HL-60 (cell line): ENCODE measurements around the gene CHRNA4.

Source experiments
- DNase-seq, 2 experiments: peaks; one replicate each; pipeline ENCODE4 v3.0.0-alpha.2; 2010 to 2020; ENCODE audit warnings: low read depth in 1 of 2, low spot score in 1 of 2
- H3K27ac ChIP-seq: fragments of 250-450 bp; sonication (Bioruptor Pico); replicated peaks from 2 replicates; pipeline ENCODE4 v1.5.1; 2020; ENCODE audit warnings: mild to moderate bottlenecking, moderate library complexity
- H3K27me3 ChIP-seq: fragments of 250-450 bp; sonication (Bioruptor Pico); 2 replicates; pipeline ENCODE4 v1.5.1; 2021; ENCODE audit warnings: mild to moderate bottlenecking, moderate library complexity; ENCODE audit not compliant: insufficient read depth, poor library complexity, severe bottlenecking
- H3K4me3 ChIP-seq: replicated peaks from 2 replicates; pipeline ENCODE4 v1.5.1; 2011; ENCODE audit warnings: mild to moderate bottlenecking, control low read depth, low read length; ENCODE audit not compliant: insufficient read depth
- GABPA ChIP-seq: IDR thresholded peaks from 2 replicates; pipeline ENCODE4 v1.6.1; 2012; ENCODE audit warnings: low read depth
- POLR2AphosphoS5 ChIP-seq: IDR thresholded peaks from 2 replicates; pipeline ENCODE4 v1.6.1; 2012; ENCODE audit warnings: low read depth
- SPI1 ChIP-seq: IDR thresholded peaks from 2 replicates; pipeline ENCODE4 v1.6.1; 2012; ENCODE audit warnings: low read depth, mild to moderate bottlenecking, borderline replicate concordance
- TF ChIP-seq, protein P1 (sequence below): IDR thresholded peaks from one replicate; pipeline ENCODE4 v1.5.1; 2011; ENCODE audit warnings: low read length, control low read depth, inconsistent platforms; ENCODE audit not compliant: insufficient read depth
- TF ChIP-seq, protein P2 (sequence below): IDR thresholded peaks from 2 replicates; pipeline ENCODE4 v1.6.1; 2012; ENCODE audit warnings: low read depth; ENCODE audit not compliant: insufficient replicate concordance

The CHRNA4 gene

DNA sequence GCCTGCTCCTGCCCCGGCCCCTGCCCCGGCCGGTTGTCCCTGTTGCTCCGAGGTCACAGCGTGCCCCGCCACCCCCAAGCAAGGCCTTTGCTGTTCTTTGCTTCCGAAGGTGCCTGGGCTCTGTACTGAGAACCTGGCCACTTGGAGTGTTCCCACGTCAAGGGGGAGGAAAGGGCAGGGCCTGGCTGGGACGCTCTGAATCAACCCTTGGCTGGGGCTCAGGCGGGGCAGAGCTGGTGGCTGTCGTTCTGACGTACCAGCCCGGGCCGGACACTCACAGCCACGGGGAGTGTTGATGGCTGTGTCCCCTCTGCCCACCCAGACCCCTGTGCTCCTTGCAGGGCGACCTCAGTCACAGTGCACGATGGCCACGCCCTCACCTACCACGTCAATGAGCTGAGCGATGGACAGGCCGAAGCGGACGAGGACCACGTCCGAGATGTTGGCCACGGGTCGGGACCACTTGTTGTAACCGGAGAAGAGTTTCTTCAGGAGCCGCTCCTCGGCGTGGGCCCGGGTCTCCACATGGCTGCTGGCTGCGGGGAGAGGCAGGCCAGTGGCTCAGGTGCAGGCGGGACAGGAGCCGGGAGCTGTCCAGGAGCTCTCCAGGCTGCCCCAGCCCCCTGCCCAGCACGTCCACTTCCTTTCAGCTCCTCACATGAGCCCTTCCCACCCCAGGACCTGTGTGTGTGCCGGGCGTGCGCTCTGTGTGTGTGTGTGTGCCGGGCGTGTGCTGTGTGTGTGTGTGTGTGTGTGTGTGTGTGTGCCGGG, 1.8 kb downstream of the CHRNA4 start:
- DNase-seq = no peak
- no peak overlapping the region for H3K4me3 ChIP-seq
- peaks cover 22% of the 10 kb centered on the region for H3K27me3 ChIP-seq
- no peak overlapping the region for H3K27ac ChIP-seq
- TF ChIP-seq, protein P1, sequence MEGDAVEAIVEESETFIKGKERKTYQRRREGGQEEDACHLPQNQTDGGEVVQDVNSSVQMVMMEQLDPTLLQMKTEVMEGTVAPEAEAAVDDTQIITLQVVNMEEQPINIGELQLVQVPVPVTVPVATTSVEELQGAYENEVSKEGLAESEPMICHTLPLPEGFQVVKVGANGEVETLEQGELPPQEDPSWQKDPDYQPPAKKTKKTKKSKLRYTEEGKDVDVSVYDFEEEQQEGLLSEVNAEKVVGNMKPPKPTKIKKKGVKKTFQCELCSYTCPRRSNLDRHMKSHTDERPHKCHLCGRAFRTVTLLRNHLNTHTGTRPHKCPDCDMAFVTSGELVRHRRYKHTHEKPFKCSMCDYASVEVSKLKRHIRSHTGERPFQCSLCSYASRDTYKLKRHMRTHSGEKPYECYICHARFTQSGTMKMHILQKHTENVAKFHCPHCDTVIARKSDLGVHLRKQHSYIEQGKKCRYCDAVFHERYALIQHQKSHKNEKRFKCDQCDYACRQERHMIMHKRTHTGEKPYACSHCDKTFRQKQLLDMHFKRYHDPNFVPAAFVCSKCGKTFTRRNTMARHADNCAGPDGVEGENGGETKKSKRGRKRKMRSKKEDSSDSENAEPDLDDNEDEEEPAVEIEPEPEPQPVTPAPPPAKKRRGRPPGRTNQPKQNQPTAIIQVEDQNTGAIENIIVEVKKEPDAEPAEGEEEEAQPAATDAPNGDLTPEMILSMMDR = no peak
- TF ChIP-seq SPI1 (no peak), POLR2AphosphoS5 (no peak), GABPA (no peak)
- TF ChIP-seq, protein P2, sequence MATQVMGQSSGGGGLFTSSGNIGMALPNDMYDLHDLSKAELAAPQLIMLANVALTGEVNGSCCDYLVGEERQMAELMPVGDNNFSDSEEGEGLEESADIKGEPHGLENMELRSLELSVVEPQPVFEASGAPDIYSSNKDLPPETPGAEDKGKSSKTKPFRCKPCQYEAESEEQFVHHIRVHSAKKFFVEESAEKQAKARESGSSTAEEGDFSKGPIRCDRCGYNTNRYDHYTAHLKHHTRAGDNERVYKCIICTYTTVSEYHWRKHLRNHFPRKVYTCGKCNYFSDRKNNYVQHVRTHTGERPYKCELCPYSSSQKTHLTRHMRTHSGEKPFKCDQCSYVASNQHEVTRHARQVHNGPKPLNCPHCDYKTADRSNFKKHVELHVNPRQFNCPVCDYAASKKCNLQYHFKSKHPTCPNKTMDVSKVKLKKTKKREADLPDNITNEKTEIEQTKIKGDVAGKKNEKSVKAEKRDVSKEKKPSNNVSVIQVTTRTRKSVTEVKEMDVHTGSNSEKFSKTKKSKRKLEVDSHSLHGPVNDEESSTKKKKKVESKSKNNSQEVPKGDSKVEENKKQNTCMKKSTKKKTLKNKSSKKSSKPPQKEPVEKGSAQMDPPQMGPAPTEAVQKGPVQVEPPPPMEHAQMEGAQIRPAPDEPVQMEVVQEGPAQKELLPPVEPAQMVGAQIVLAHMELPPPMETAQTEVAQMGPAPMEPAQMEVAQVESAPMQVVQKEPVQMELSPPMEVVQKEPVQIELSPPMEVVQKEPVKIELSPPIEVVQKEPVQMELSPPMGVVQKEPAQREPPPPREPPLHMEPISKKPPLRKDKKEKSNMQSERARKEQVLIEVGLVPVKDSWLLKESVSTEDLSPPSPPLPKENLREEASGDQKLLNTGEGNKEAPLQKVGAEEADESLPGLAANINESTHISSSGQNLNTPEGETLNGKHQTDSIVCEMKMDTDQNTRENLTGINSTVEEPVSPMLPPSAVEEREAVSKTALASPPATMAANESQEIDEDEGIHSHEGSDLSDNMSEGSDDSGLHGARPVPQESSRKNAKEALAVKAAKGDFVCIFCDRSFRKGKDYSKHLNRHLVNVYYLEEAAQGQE = no peak

DNA sequence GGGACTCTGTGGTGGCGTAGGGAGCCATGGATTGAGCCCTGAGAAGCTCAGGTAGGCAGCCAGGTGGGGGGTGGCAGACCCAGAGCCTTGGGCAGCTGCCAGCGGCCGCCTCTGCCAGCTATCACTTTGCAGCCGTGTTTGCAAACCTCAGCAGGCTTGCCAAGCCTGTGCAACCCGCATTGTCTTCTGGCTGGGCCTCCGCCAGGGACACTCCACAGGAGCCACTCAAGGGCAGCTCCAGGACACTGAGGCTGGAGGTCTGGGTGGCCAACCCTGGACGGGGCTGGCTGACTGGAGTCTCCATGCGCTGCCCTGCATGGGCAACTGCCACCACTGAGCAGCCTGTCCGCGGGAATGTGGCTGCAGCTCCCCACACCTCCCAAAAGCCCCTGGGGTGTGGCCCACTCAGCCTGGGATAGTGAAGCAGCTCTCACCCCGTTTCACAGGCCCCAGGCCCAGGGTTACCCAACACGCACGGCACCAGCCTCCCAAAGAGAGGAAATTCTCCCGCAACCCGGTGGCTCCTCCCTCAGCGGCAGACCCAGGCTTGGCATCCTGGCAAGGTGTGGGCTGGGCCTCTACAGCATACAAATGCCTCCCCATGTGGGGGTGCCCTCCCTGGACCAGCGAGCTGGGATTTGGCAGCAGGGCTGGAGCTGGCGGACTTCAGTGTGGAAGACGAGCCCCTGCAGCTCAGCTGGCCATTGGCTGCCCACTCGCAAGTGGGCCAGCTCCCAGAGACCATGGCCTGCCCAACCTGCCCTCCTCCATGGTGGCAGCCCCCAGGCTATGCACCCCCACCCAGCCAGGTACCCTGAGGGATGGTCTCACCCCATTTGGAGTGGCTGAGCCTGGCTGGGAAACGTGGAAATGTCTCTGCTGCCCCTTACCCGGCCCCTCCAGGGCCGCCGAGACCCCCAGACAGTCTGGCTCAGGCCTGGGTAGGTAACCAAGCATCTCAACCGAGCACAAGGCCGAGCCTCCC, 2.9 kb downstream of the CHRNA4 start:
- TF ChIP-seq GABPA (no peak), SPI1 (no peak), POLR2AphosphoS5 (no peak)
- TF ChIP-seq, protein P2 = no peak
- TF ChIP-seq, protein P1 = no peak

DNA sequence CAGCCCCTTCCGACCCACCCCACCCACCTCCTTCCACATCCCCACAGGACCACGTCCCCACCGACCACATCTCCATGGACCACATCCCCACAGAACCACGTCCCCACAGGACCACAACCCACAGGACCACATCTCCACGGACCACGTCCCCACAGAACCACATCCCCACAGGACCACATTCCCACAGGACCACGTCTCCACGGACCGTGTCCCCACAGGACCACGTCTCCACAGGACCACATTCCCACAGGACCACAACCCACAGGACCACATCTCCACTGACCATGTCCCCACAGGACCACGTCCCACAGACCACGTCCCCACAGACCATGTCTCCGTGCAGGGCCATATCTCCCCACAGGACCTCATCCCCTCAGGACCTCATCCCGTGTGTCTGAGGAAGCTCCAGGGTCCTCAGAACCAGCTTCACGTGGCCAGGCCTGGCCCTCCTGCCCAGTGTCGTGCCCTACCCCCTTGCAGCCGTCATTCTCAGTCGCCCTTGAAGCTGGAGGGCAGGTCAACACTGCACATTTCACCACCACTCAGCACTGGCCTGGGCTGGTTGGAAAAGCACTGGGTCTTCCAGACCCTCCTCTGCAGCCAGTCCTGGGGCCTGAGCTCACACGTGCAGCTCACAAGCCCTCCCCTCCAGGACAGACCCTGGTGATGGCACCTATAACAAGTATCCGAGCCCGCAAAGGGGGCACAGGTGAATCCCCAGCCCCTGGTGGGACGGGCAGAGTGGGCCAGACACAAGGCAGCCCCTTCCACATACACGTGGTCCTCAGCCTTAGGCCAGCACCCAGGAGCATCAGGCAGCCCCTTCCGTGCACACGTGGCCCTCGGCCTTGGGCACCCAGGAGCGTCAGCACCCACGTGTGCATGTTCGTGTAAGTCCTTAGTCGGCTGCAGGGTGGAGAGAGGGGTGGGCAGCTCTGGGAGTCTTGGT, 3.9 kb downstream of the CHRNA4 start:
- no peak for DNase-seq
- no peak for TF ChIP-seq POLR2AphosphoS5
- TF ChIP-seq GABPA = no peak
- TF ChIP-seq, protein P1 = no peak
- TF ChIP-seq, protein P2 = no peak
- TF ChIP-seq SPI1 = no peak
- Histone ChIP-seq H3K4me3 (no peak overlapping the region), H3K27ac (no peak overlapping the region), H3K27me3 (peaks cover 17% of the 10 kb centered on the region)

More for the DNA sequence above, 2.9 kb downstream of the CHRNA4 start:
- DNase-seq = no peak
- Histone ChIP-seq H3K27ac (no peak overlapping the region), H3K4me3 (no peak overlapping the region), H3K27me3 (peaks cover 22% of the 10 kb centered on the region)
